H1 (cell line): ENCODE measurements around the gene BTG2. TPM values are rescaled to one million over a fixed set of nuclear protein-coding genes. Genes with fewer than 3 reads are reported as not detected.

Experiments used
- ATF2 ChIP-seq: IDR thresholded peaks from 2 replicates; pipeline ENCODE4 v1.6.1; 2012; ENCODE audit warnings: low read length, inconsistent platforms
- BACH1 ChIP-seq: IDR thresholded peaks from 2 replicates; pipeline ENCODE4 v1.6.1; 2012; ENCODE audit warnings: low read length, improper control_type of control experiment
- CBX8 ChIP-seq: fragments of 300-800, 300-1000 bp; sonication (generic); IDR thresholded peaks from 2 replicates; pipeline ENCODE4 v1.7.1; 2016; ENCODE audit warnings: low read depth, low read length, borderline replicate concordance
- CEBPB ChIP-seq: IDR thresholded peaks from 2 replicates; pipeline ENCODE4 v1.6.1; 2012; ENCODE audit warnings: low read depth, low read length
- CREB1 ChIP-seq: IDR thresholded peaks from 2 replicates; pipeline ENCODE4 v1.6.1; 2012; ENCODE audit warnings: inconsistent platforms
- CTCF ChIP-seq, 3 experiments: IDR thresholded peaks; 1 replicate in 2 of 3; 2 replicates in 1 of 3; pipeline versions ENCODE4 v1.5.1 to v1.6.1; 2011; ENCODE audit warnings: low read length in 3 of 3, mild to moderate bottlenecking in 3 of 3, inconsistent platforms in 2 of 3, low read depth in 1 of 3, moderate library complexity in 1 of 3; ENCODE audit not compliant: insufficient read depth in 1 of 3; ENCODE audit errors: control extremely low read depth in 1 of 3
- HDAC2 ChIP-seq, 2 experiments: fragments of 300-600 bp in 1 of 2; sonication (generic) in 1 of 2; IDR thresholded peaks; 2 replicates each; pipeline ENCODE4 v1.6.1; 2011 to 2012; ENCODE audit warnings: low read depth in 2 of 2, low read length in 2 of 2, mild to moderate bottlenecking in 2 of 2, moderate library complexity in 2 of 2, borderline replicate concordance in 1 of 2, inconsistent platforms in 1 of 2
- HDAC6 ChIP-seq: IDR thresholded peaks from one replicate; pipeline ENCODE4 v1.7.1; 2012; ENCODE audit warnings: low read depth, mild to moderate bottlenecking, inconsistent platforms, low read length, moderate library complexity
- JUND ChIP-seq: IDR thresholded peaks from 2 replicates; pipeline ENCODE4 v1.6.1; 2011; ENCODE audit warnings: mild to moderate bottlenecking, improper control_type of control experiment, low read length
- KDM5A ChIP-seq: fragments of 200-600 bp; IDR thresholded peaks from 2 replicates; pipeline ENCODE4 v1.7.1; 2012; ENCODE audit warnings: mild to moderate bottlenecking, low read length, inconsistent platforms, mixed read lengths
- MAFK ChIP-seq: IDR thresholded peaks from 2 replicates; pipeline ENCODE4 v1.6.1; 2012; ENCODE audit warnings: low read depth, mild to moderate bottlenecking, improper control_type of control experiment, low read length
- POU5F1 ChIP-seq: IDR thresholded peaks from 2 replicates; pipeline ENCODE4 v1.6.1; 2011; ENCODE audit warnings: low read depth, mild to moderate bottlenecking, low read length, moderate library complexity
- polyA plus RNA-seq, 7 experiments: library from polyadenylated mRNA; depleted of rRNA in 3 of 7; stranded (reverse) in 5 of 7; unstranded in 2 of 7; fragments of >200 nt in 5 of 7; fragments of 200-250 nt in 2 of 7; gene quantifications; 1 replicate in 5 of 7; 2 replicates in 1 of 7; 4 replicates in 1 of 7; pipeline versions ENCODE4 v1.2.1 to v1.2.3, GENCODE V29; 2011 to 2013; ENCODE audit warnings: missing spikeins in 2 of 7, mixed read lengths in 2 of 7
- total RNA-seq: library from RNA; stranded (reverse); fragmentation: NEBNext Ultra II Directional; extraction: Animal tissue kit (Norgen Biotek cat#: 25700); gene quantifications from 2 replicates; pipeline ENCODE4 v1.2.1, GENCODE V29; 2021
- TF ChIP-seq, protein P1 (sequence below): IDR thresholded peaks from 2 replicates; pipeline ENCODE4 v1.6.1; 2011; ENCODE audit warnings: low read length, improper control_type of control experiment
- TF ChIP-seq, protein P2 (sequence below): IDR thresholded peaks from 2 replicates; pipeline ENCODE4 v1.6.1; 2011; ENCODE audit warnings: low read depth, mild to moderate bottlenecking, low read length; ENCODE audit not compliant: insufficient read depth

Gene BTG2
- total and polyA plus RNA-seq, 2 of the 8 experiments (the other 6 are each of a cell fraction or from before 2014, with no cell fraction given), result 4.8 to 11.0 TPM

- TF ChIP-seq ATF2, result no peak; the same call in 1 of the 2 replicates
- TF ChIP-seq HDAC2 (IDR thresholded peaks at IDR 0.05; ENCODE audit: borderline replicate concordance in 1 of 2, low read depth in 2 of 2, low read length in 2 of 2), result no peak
- TF ChIP-seq KDM5A, result no peak
- no peak for TF ChIP-seq HDAC6
- TF ChIP-seq CREB1, result peak; percentile 95
- TF ChIP-seq POU5F1, result no peak
- no peak for TF ChIP-seq BACH1
- TF ChIP-seq, protein P1, sequence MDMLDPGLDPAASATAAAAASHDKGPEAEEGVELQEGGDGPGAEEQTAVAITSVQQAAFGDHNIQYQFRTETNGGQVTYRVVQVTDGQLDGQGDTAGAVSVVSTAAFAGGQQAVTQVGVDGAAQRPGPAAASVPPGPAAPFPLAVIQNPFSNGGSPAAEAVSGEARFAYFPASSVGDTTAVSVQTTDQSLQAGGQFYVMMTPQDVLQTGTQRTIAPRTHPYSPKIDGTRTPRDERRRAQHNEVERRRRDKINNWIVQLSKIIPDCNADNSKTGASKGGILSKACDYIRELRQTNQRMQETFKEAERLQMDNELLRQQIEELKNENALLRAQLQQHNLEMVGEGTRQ, result no peak
- no peak for TF ChIP-seq CEBPB
- TF ChIP-seq CBX8, result no peak
- no peak for TF ChIP-seq JUND
- TF ChIP-seq, protein P2, sequence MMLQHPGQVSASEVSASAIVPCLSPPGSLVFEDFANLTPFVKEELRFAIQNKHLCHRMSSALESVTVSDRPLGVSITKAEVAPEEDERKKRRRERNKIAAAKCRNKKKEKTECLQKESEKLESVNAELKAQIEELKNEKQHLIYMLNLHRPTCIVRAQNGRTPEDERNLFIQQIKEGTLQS, result no peak
- no peak for TF ChIP-seq MAFK
- 0 out of 4 replicates have a peak, but pooled peaks of 1 of the 3 experiments have one; percentile 0 for TF ChIP-seq CTCF (IDR thresholded peaks at IDR 0.05; ENCODE audit: control extremely low read depth in 1 of 3, insufficient read depth in 1 of 3, low read depth in 1 of 3, low read length in 3 of 3)
Measured at GRCh38 chr1:203290261-203291089, 14.8 kb upstream of the BTG2 start (continued).
